ENCODE measurements around the gene FXYD6.

GRCh38 chr11:117834068-117834810, 42.2 kb downstream of the FXYD6 start:
- no peak for TF ChIP-seq SUZ12 (IDR thresholded peaks at IDR 0.05; ENCODE audit: extremely low read depth, insufficient read depth, insufficient read length)
- TF ChIP-seq ZNF274 (IDR thresholded peaks at IDR 0.05; ENCODE audit: low read depth, low read length), result no peak
- TF ChIP-seq YY1 (IDR thresholded peaks at IDR 0.05; ENCODE audit: insufficient read depth, insufficient read length), result no peak
